ENCODE results near the gene BAG1.

The BAG1 gene

GRCh38 chr9:33245341-33245740 is 19.2 kb downstream of the BAG1 start:
- in situ Hi-C loops (cut with MboI; ENCODE audit: low sequenced_read_pairs), result no loop called here

GRCh38 chr9:33244137-33244784 is 20.2 kb downstream of the BAG1 start:
- in situ Hi-C loops (cut with MboI; ENCODE audit: low sequenced_read_pairs), result no loop called here

- in situ Hi-C loops (cut with MboI; ENCODE audit: low sequenced_read_pairs), result no loop called here
Observed at GRCh38 chr9:33242609-33243134, 21.8 kb downstream of the BAG1 start.

DNA sequence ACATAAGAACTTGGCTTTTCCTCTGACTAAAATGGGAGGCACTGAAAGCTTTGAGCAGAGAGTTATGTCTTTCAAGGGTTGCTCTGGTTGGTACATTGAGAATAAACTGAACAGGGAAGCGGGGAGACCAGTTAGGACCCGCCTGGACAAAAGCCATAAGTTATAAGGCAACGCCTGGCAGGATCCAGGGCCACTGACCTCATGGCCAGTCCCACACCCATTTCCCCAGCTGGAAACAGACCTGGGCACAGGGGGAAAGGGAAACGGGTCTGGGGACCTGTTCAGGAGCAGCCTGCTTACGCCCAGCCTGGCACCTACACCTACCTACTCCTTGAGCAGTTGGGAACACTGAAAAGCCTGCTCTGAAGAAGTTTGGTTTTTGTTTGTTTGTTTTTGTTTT is 23.2 kb downstream of the BAG1 start:
- in situ Hi-C loops (cut with MboI; ENCODE audit: low sequenced_read_pairs), result no loop called here

- in situ Hi-C loops (cut with MboI; ENCODE audit: low sequenced_read_pairs), result no loop called here
Observed at GRCh38 chr9:33239921-33240320, 24.6 kb downstream of the BAG1 start, which contains the start of gene SPINK4. TSS of gene SPINK4 (plus strand) at chr9:33240167. CDS start at chr9:33240209, 42 bp downstream.

DNA sequence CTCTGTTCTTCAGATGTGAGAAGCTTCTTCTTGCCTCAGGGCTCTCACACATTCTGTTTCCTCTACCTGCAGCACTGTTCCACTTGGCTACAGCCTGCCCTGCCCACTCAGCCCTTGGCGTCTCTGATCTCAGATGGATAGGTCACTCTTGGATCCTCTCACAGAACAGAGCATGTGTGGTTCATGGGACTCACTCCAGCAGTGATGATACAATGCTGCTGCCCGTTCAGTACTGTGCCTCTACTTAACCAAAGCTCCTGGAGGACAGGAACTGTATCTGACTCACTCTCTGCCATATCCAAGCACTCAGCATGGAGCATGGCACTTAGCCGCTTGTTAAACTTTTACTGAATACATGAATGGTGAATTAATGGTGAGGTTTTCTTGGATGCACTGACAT is 27.9 kb downstream of the BAG1 start:
- in situ Hi-C loops (cut with MboI; ENCODE audit: low sequenced_read_pairs), result no loop called here

- in situ Hi-C loops (cut with MboI; ENCODE audit: low sequenced_read_pairs), result no loop called here
Observed at GRCh38 chr9:33234511-33235467, 29.7 kb downstream of the BAG1 start.

DNA sequence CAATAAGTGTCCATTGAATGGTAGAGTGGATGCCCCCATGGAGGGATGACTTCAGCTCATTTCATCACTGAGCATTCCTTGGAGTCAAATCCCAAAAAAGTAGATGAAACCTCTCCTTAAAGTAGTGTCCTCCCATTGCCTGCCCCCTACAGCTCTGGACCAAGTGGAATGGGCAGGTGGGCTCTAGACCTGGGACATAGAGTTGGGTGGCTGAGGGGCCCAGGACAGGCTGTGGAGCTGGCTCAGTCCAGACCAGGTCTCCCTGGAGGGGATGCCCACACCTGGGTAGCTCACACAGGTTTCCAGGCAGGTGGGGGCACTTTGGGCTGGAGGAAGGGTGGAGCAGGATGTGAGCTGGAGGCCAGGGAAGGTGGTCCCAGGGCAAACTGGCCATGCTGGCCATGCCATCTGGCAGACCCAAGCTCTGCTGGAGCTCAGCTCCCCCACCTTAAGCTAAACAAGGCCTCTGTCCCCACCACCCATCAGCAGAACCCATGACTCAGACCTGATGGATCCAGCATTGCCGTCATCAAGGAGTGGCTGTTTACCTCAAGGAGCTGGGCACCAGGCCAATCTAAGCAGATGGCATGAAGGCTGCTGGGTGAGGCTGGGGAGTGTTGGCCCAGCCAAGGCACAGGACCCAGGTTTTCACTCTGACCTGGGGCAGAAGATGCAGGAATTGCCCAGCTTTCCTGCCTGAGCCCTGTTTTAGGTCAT is 30.7 kb downstream of the BAG1 start:
- in situ Hi-C loops (cut with MboI; ENCODE audit: low sequenced_read_pairs), result no loop called here

GRCh38 chr9:33232815-33233214 is 31.7 kb downstream of the BAG1 start:
- in situ Hi-C loops (cut with MboI; ENCODE audit: low sequenced_read_pairs), result no loop called here

DNA sequence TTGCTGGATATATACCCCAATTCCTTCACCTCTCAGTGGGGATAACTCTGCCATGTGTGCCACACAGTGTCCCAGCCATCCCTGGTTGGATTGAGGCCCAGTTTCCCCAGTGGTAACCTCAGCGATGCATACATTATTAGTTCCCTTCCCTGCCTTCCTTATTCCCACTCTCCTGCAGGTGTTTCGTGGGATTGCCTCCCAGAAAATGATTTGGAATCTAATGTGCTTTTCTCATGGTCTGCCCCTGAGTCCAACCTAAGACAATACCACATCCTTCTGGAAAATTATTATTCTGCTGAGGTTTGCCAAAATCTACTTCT is 32.9 kb downstream of the BAG1 start:
- in situ Hi-C loops (cut with MboI; ENCODE audit: low sequenced_read_pairs), result no loop called here

DNA sequence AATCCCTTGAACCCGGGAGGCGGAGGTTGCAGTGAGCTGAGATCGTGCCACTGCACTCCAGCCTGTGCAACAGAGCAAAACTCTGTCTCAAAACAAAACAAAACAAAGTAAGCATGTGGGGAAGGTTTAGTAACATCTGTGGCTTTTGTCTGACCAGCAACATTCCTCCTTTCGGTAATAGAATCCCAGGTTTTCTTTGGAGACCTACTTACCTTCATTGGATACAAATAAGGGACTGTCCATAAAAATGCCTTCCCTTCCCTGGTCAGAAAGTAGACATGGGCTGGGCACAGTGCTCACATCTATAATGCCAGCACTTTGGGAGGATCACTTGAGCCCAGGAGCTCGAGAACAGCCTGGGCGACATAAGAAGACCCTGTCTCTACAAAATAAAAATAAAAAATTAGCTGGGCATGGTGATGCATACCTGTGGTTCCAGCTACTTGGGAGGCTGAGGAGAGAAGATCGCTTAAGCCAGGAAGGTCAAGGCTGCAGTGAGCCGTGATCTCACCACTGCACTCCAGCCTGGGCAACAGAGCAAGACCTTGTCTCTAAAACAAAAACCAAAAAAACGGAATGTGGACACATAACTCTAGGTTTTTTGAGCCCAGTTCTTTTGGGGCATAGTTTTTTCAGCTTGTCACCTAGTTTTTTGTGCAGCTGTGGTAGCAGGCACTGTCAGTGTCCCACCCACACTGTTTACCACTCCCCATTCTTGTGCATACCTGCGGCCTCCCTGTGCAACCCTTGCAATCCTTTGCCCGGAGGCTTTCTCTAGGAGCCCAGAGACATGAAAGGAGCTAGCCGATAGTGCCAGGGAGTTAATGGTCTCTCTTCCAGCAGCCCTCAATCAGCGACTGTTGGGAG is 33.5 kb downstream of the BAG1 start:
- in situ Hi-C loops (cut with MboI; ENCODE audit: low sequenced_read_pairs), result no loop called here

DNA sequence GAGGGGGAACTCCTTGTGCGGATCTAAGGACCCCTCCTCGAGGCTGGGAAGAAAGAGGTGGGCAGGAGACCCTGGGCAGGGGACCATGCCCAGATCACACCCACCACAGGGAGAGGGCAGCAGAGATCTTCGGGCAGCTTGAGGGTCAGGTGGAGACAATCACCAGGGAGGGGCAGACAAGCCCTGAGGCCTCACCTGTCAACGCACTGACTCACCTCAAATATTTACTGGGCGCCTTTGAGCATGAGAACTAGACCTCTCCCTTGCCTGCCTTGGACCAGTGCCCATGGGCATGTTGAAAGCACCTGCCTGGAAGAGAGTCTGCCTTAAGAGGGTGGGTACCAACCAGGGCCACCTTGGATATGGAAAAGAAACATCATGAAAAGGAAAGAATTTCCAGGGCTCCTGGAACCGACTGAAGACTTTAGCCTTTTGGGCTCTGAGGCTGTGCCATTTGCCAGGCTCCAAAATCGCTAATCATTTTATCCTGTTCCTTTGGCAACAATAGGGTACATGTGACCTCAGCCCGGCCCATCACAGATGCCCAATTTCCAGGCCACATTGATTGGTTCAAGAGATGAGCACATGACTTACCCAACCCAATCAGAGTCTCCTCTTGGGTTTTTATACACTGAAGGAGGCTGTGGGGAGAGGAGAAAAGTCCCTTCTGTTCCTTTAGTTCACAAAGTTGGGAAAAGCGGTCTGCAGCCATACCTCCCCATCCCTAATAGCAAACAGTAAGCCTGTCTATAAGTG is 35.0 kb downstream of the BAG1 start:
- in situ Hi-C loops (cut with MboI; ENCODE audit: low sequenced_read_pairs), result no loop called here

- in situ Hi-C loops (cut with MboI; ENCODE audit: low sequenced_read_pairs), result no loop called here
Observed at GRCh38 chr9:33228606-33229005, 35.9 kb downstream of the BAG1 start.

DNA sequence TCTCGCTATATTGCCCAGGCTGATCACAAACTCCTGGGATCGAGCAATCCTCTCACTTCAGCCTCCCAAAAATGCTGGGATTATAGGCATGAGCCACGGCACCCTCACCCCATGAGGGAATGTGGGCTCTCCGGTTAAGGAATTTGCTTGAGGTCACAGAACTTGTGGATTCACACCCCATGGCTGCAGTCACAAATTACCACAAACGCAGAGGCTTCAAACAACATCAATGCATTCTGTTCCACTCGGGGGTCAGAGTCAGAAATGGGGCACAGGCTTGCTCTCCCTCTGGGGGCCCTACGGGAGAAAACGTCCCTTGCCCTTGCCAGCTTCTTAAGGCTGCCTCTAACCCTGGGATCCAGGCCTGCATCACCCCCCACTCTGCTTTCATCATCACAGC is 36.8 kb downstream of the BAG1 start:
- in situ Hi-C loops (cut with MboI; ENCODE audit: low sequenced_read_pairs), result no loop called here

GRCh38 chr9:33227008-33227398 is 37.5 kb downstream of the BAG1 start:
- in situ Hi-C loops (cut with MboI; ENCODE audit: low sequenced_read_pairs), result no loop called here

- in situ Hi-C loops (cut with MboI; ENCODE audit: low sequenced_read_pairs), result no loop called here
Observed at GRCh38 chr9:33225319-33226147, 39.0 kb downstream of the BAG1 start.

GRCh38 chr9:33223696-33224095 is 40.8 kb downstream of the BAG1 start:
- in situ Hi-C loops (cut with MboI; ENCODE audit: low sequenced_read_pairs), result no loop called here

- in situ Hi-C loops (cut with MboI; ENCODE audit: low sequenced_read_pairs), result no loop called here
Observed at GRCh38 chr9:33222031-33222430, 42.5 kb downstream of the BAG1 start.

DNA sequence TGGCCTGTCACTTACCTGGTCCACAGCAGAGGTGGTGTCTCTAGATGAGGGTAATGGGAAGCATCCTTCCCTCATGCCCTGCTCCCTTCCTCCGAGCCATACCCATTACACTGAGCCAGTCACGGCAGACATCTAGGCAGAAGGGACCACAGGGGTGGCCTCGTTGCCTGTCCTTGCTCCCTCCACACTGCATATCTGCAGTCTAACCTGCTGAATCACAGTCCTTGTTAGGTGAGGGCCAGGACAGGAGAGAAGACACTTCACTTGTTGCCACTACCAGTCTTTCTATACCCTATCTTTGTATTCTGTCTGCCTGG is 43.0 kb downstream of the BAG1 start:
- in situ Hi-C loops (cut with MboI; ENCODE audit: low sequenced_read_pairs), result no loop called here
